ENCODE data around the gene HOXC6. TPM values are rescaled to one million over a fixed set of nuclear protein-coding genes. Genes with fewer than 3 reads are reported as not detected.

HOXC6 gene
- total RNA-seq, 6 experiments from 2014 or later: not detected

- DNase-seq (no peak), ATAC-seq (no peak)
- peaks cover 4 to 69% of the 10 kb centered on the region in 2 donors for H3K27me3 ChIP-seq
- H3K9me3 ChIP-seq: no peaks in the 10 kb centered on the region
- 1% methylated on average over 6 of the region's 8 CpGs for WGBS (ENCODE audit: insufficient coverage, low coverage, low lambda C conversion rate, missing lambda C conversion rate)
- H3K36me3 ChIP-seq: no peaks in the 10 kb centered on the region
- no peak overlapping the region for H3K27ac ChIP-seq
- H3K4me1 ChIP-seq: peaks cover 0 to 18% (median 2%) of the 10 kb centered on the region in 4 donors
- TF ChIP-seq, protein P1, sequence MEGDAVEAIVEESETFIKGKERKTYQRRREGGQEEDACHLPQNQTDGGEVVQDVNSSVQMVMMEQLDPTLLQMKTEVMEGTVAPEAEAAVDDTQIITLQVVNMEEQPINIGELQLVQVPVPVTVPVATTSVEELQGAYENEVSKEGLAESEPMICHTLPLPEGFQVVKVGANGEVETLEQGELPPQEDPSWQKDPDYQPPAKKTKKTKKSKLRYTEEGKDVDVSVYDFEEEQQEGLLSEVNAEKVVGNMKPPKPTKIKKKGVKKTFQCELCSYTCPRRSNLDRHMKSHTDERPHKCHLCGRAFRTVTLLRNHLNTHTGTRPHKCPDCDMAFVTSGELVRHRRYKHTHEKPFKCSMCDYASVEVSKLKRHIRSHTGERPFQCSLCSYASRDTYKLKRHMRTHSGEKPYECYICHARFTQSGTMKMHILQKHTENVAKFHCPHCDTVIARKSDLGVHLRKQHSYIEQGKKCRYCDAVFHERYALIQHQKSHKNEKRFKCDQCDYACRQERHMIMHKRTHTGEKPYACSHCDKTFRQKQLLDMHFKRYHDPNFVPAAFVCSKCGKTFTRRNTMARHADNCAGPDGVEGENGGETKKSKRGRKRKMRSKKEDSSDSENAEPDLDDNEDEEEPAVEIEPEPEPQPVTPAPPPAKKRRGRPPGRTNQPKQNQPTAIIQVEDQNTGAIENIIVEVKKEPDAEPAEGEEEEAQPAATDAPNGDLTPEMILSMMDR (IDR thresholded peaks at IDR 0.05): no peak
- no peak for TF ChIP-seq POLR2A (IDR thresholded peaks at IDR 0.05)
- intact Hi-C loops (cut with DNase I): no loop called here
- no peak overlapping the region for H3K4me3 ChIP-seq
These were observed 37.2 kb upstream of the HOXC6 start for GRCh38 chr12:53991077-53991460.

DNA sequence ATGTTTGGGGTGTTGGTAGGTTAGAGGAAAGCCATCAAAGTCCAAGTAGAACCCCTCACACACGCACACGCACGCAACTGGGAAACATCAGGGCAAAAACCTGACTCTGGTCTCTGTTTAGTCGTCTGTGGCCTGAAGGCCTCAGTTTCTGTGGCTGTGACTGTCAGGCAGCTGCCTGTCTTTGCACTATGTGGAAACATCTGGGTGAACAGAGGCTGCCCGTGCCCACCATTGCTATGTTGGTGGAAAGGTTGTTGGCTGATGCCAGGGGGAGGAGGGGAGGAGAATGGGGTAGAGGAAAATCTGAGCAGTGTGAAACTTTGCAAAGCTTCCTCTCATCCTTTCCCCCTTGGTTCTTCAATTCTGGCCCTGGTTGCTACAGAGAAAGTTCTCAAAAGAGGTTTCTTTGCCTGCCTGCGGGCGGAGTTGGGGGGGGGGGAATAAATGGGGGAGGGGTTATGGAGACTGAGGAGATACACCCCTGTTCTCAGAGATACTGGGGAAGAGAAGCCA lies 35.8 kb upstream of the HOXC6 start:
- no peak for ATAC-seq
- Histone ChIP-seq H3K27ac (no peak overlapping the region), H3K9me3 (no peaks in the 10 kb centered on the region), H3K4me1 (peaks cover 0 to 17% (median 2%) of the 10 kb centered on the region in 4 donors), H3K27me3 (peaks cover 3 to 68% of the 10 kb centered on the region in 2 donors), H3K4me3 (no peak overlapping the region), H3K36me3 (no peaks in the 10 kb centered on the region)
- DNase-seq: no peak
- WGBS (ENCODE audit: insufficient coverage, low coverage, low lambda C conversion rate, missing lambda C conversion rate): 23% methylated on average over 7 of the region's 7 CpGs
- TF ChIP-seq, protein P1 (IDR thresholded peaks at IDR 0.05): no peak
- no peak for TF ChIP-seq POLR2A (IDR thresholded peaks at IDR 0.05)
- intact Hi-C loops (cut with DNase I): no loop called here

GRCh38 chr12:53993162-53994008 lies 34.9 kb upstream of the HOXC6 start:
- 28% methylated on average over 17 of the region's 18 CpGs for WGBS (ENCODE audit: insufficient coverage, low coverage, low lambda C conversion rate, missing lambda C conversion rate)
- peaks cover 3 to 63% of the 10 kb centered on the region in 2 donors for H3K27me3 ChIP-seq
- TF ChIP-seq, protein P1 (IDR thresholded peaks at IDR 0.05): no peak
- TF ChIP-seq POLR2A (IDR thresholded peaks at IDR 0.05): no peak
- H3K9me3 ChIP-seq: no peaks in the 10 kb centered on the region
- intact Hi-C loops (cut with DNase I): no loop called here
- peaks cover 0 to 17% (median 2%) of the 10 kb centered on the region in 4 donors for H3K4me1 ChIP-seq
- no peaks in the 10 kb centered on the region for H3K36me3 ChIP-seq
- H3K4me3 ChIP-seq: no peak overlapping the region
- DNase-seq: no peak
- ATAC-seq: no peak
- H3K27ac ChIP-seq: no peak overlapping the region

- H3K36me3 ChIP-seq: no peaks in the 10 kb centered on the region
- no peak for DNase-seq
- no peaks in the 10 kb centered on the region for H3K9me3 ChIP-seq
- WGBS (ENCODE audit: insufficient coverage, low coverage, low lambda C conversion rate, missing lambda C conversion rate): 12% methylated on average over 9 of the region's 19 CpGs
- H3K27ac ChIP-seq: no peak overlapping the region
- TF ChIP-seq, protein P1 (IDR thresholded peaks at IDR 0.05): no peak
- TF ChIP-seq POLR2A (IDR thresholded peaks at IDR 0.05): no peak
- peaks cover 3 to 60% of the 10 kb centered on the region in 2 donors for H3K27me3 ChIP-seq
- no peak overlapping the region for H3K4me3 ChIP-seq
- no peak for ATAC-seq
- intact Hi-C loops (cut with DNase I): no loop called here
- H3K4me1 ChIP-seq: peaks cover 0 to 17% (median 2%) of the 10 kb centered on the region in 4 donors
These were observed 34.3 kb upstream of the HOXC6 start for GRCh38 chr12:53994009-53994263.
